Central memory CD8-positive, alpha-beta T cell (primary cell): ENCODE measurements around the gene LAG3.
"Not testable (repeated sequence)": the region's sequence is repeated elsewhere in the genome, so short reads cannot be mapped to it uniquely, and the experiment has no call there.

Experiments used
- ATAC-seq: fragments of 150-1000 bp; cut with Tn5 transposase; replicated peaks from 2 replicates; pipeline ENCODE4 v1.10.0; 2022; ENCODE audit warnings: mild to moderate bottlenecking, moderate FRiP score, moderate number of reproducible peaks; ENCODE audit not compliant: poor library complexity, severe bottlenecking; ENCODE audit errors: extremely low read depth
- DNase-seq, 2 donors: peaks; one replicate each; pipeline ENCODE4 v3.0.0; 2021; ENCODE audit warnings: low spot score in 2 of 2
- H3K27ac Mint-ChIP-seq: one replicate; pipeline ENCODE4 v1.8.0; 2022; ENCODE audit warnings: low read depth, mild to moderate bottlenecking, moderate library complexity, mixed read lengths
- H3K27me3 Mint-ChIP-seq: one replicate; pipeline ENCODE4 v1.8.0; 2022; ENCODE audit warnings: mixed read lengths
- H3K36me3 Mint-ChIP-seq: one replicate; pipeline ENCODE4 v1.8.0; 2022; ENCODE audit warnings: mild to moderate bottlenecking, moderate library complexity, mixed read lengths; ENCODE audit not compliant: insufficient read depth
- H3K4me1 Mint-ChIP-seq: one replicate; pipeline ENCODE4 v1.8.0; 2022; ENCODE audit warnings: mixed read lengths
- H3K4me3 Mint-ChIP-seq: one replicate; pipeline ENCODE4 v1.8.0; 2022; ENCODE audit warnings: mild to moderate bottlenecking, moderate library complexity, mixed read lengths
- H3K9me3 Mint-ChIP-seq: one replicate; pipeline ENCODE4 v1.8.0; 2022; ENCODE audit warnings: mixed read lengths

LAG3 gene

GRCh38 chr12:6772331-6772695 is at the start of gene LAG3:
LAG3 (plus strand) TSS chr12:6772520; CDS start chr12:6772853, 333 bp downstream.
- no peaks in the 10 kb centered on the region for H3K9me3 Mint-ChIP-seq
- H3K4me3 Mint-ChIP-seq: peak within 1 kb of the TSS; percentile 86
- DNase-seq (no peak), ATAC-seq (no peak)
- H3K27ac Mint-ChIP-seq: peak within 1 kb of the TSS; percentile 91
- H3K4me1 Mint-ChIP-seq: peaks cover 74% of the 10 kb centered on the region
- peaks cover 7% of the 10 kb centered on the region for H3K36me3 Mint-ChIP-seq
- no peaks in the 10 kb centered on the region for H3K27me3 Mint-ChIP-seq

DNA sequence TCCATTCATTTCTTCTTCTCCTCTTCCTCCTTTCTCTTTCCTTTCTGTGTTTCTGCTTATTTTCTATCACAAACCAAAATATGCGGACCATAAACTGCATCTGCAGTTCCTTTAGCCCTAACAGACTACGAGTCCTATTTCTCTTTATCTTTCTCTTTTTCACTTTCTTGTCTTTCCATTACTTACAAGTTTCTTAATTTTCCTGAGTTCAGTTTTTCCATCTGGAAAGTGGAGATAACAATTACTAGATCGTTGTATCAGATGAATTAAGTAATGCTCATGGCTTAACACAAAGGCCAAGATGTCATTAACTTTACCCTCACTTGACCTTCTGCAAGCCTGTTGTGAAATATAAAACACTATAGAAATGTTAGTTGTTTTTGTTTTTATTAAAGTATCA is 49.5 kb upstream of the LAG3 start:
- Mint-ChIP-seq H3K4me3 (no peak overlapping the region), H3K4me1 (peaks cover 20% of the 10 kb centered on the region), H3K9me3 (no peaks in the 10 kb centered on the region), H3K27ac (no peak overlapping the region), H3K27me3 (no peaks in the 10 kb centered on the region), H3K36me3 (peaks cover 17% of the 10 kb centered on the region)
- DNase-seq: no peak
- no peak for ATAC-seq

GRCh38 chr12:6723607-6724408 is 48.5 kb upstream of the LAG3 start, which contains the start of gene COPS7A:
COPS7A (plus strand) TSS chr12:6724046; CDS start chr12:6724657, 611 bp downstream.
- ATAC-seq: peak; percentile 90
- Mint-ChIP-seq H3K4me1 (peaks cover 20% of the 10 kb centered on the region), H3K27ac (peak within 1 kb of the TSS; percentile 97), H3K9me3 (no peaks in the 10 kb centered on the region), H3K27me3 (no peaks in the 10 kb centered on the region), H3K36me3 (peaks cover 20% of the 10 kb centered on the region), H3K4me3 (peak within 1 kb of the TSS; percentile 78)
- peak; percentile 90 to 93 for DNase-seq

DNA sequence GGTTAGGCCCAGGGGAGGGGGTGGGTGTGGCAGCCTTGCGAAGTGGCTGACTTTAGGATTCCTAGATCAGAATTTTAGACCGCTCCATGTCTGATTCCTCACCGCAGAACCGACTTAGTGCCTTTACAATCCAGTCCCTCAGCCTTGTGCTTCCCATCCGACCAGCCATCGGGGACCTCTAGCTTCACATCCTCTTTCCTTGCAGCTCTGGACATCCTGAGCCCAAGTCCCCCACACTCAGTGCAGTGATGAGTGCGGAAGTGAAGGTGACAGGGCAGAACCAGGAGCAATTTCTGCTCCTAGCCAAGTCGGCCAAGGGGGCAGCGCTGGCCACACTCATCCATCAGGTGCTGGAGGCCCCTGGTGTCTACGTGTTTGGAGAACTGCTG is 47.9 kb upstream of the LAG3 start:
- ATAC-seq (peak; percentile 16), DNase-seq (no peak)
- Mint-ChIP-seq H3K4me3 (peak overlapping the region; percentile 78), H3K27ac (peak overlapping the region; percentile 97), H3K9me3 (no peaks in the 10 kb centered on the region), H3K36me3 (peaks cover 23% of the 10 kb centered on the region), H3K27me3 (no peaks in the 10 kb centered on the region), H3K4me1 (peaks cover 20% of the 10 kb centered on the region)

DNA sequence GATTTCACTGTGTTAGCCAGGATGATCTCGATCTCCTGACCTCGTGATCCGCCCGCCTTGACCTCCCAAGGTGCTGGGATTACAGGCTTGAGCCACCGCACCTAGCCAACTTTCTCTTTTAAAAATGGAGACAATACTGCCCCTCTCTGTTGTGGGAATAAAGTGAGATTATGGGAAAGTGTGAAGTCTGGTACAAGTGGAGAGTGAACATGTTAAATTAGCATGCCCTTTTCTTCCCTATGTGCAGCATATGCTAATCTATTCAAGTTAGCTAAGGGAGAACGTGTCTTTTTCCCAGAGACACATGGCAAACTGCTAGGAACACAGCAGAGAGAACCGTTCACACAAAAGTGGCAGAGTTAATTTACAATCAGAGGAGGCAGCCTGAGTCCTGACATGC is 47.0 kb upstream of the LAG3 start:
- DNase-seq (no peak), ATAC-seq (no peak)
- Mint-ChIP-seq H3K4me1 (peaks cover 20% of the 10 kb centered on the region), H3K27ac (no peak overlapping the region), H3K36me3 (peaks cover 29% of the 10 kb centered on the region), H3K27me3 (no peaks in the 10 kb centered on the region), H3K4me3 (peak overlapping the region; percentile 78), H3K9me3 (no peaks in the 10 kb centered on the region)

DNA sequence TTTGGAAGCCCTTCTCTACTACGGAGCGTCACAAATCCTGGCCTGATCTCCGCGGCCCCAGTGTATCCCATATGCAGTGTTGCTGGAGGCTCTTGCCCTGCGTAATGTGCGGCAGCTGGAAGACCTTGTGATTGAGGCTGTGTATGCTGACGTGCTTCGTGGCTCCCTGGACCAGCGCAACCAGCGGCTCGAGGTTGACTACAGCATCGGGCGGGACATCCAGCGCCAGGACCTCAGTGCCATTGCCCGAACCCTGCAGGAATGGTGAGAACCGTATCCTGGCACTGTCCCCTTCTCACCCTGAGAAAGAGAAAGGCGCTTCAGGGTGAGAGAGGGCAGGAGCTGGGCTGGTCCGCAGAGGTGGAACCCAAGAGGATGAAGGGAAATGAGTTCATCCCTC is 43.1 kb upstream of the LAG3 start:
- Mint-ChIP-seq H3K27me3 (no peaks in the 10 kb centered on the region), H3K4me3 (no peak overlapping the region), H3K36me3 (peaks cover 31% of the 10 kb centered on the region), H3K9me3 (no peaks in the 10 kb centered on the region), H3K4me1 (peaks cover 12% of the 10 kb centered on the region), H3K27ac (no peak overlapping the region)
- DNase-seq (no peak), ATAC-seq (no peak)

DNA sequence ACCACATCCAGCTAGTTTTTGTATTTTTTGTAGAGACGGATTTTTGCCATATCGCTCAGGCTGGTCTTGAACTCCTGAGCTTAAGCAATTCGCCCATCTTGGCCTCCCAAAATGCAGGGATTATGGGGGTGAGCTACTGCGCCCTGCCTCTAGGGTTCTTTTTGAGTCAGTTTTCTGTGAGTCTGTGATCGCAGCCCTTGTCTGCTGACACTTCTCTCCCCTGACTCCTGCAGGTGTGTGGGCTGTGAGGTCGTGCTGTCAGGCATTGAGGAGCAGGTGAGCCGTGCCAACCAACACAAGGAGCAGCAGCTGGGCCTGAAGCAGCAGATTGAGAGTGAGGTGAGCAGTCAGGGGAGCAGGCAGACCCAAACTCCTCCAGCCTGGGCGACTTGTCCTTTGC is 42.2 kb upstream of the LAG3 start:
- Mint-ChIP-seq H3K9me3 (no peaks in the 10 kb centered on the region), H3K4me3 (no peak overlapping the region), H3K27ac (peak overlapping the region; percentile 42), H3K36me3 (peaks cover 30% of the 10 kb centered on the region), H3K27me3 (no peaks in the 10 kb centered on the region), H3K4me1 (peaks cover 6% of the 10 kb centered on the region)
- DNase-seq (no peak), ATAC-seq (no peak)

DNA sequence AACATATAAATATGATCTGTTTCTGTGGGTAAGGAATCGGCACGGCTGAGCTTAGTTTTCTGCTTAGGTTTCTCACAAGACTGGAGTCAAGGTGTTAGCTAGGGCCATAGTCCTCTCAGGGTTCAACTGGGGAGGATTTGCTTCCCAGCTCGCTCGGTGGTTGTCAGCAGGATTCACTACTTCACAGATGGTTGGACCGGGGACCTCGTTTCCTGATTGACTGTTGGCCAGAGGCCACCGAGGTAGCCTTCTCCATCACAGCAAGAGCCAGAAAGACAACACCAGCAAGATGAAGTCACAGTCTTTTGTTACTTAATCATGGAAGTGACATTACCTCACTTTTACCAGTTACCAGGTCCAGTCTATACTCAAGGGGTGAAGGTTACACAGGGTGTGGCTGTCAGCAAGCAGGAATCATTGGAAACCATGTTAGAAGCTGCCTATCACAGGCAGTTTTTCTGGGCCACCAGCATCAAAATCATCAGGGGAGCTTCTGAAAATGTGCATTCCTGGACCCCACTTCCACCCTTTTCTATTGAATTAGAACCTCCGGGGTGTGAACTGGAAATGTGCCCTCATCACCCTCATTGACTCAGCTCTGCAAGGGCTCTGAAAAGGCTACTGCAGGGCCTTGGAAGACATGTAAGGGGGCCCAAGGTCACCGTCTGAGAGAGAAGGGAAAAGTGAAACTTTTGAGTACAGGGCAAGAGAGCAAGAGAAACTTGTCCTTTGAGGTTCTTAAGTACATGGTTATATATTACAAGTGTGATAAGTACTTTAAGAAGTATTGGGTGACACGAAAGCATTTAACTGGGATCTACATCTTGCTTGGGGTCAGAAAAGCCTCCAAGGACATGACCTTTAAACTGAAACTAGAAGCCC is 37.6 kb upstream of the LAG3 start:
- Mint-ChIP-seq H3K27ac (no peak overlapping the region), H3K27me3 (no peaks in the 10 kb centered on the region), H3K36me3 (peaks cover 18% of the 10 kb centered on the region), H3K9me3 (no peaks in the 10 kb centered on the region), H3K4me1 (peaks cover 6% of the 10 kb centered on the region), H3K4me3 (no peak overlapping the region)
- DNase-seq (no peak), ATAC-seq (no peak)

- H3K36me3 Mint-ChIP-seq: peaks cover 12% of the 10 kb centered on the region
- H3K9me3 Mint-ChIP-seq: no peaks in the 10 kb centered on the region
- ATAC-seq (no peak), DNase-seq (no peak)
- no peaks in the 10 kb centered on the region for H3K27me3 Mint-ChIP-seq
- H3K27ac Mint-ChIP-seq: no peak overlapping the region
- no peak overlapping the region for H3K4me3 Mint-ChIP-seq
- H3K4me1 Mint-ChIP-seq: peaks cover 6% of the 10 kb centered on the region
Measured at GRCh38 chr12:6735448-6736191, 36.7 kb upstream of the LAG3 start.

DNA sequence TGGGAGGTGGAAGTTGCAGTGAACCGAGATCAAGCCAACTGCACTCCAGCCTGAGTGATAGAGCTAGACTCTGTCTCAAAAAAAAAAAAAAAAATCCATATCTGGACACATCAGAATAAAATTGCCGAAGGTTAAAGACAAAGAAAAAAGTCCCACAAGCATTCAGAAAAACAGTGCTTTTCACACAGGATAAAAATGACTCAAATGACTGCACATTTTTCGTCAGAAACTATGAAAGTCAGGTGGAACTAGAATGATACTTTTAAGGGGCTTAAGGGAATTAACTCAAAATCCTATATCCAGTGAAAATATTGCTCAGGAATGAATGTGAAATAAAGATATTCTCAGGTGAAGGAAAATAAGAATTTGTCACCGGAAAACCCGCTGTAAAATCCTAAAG is 35.6 kb upstream of the LAG3 start:
- Mint-ChIP-seq H3K4me1 (peaks cover 6% of the 10 kb centered on the region), H3K4me3 (no peak overlapping the region), H3K36me3 (peaks cover 7% of the 10 kb centered on the region), H3K27me3 (no peaks in the 10 kb centered on the region), H3K27ac (no peak overlapping the region), H3K9me3 (no peaks in the 10 kb centered on the region)
- DNase-seq: no peak
- no peak for ATAC-seq

GRCh38 chr12:6742080-6742479 is 30.2 kb upstream of the LAG3 start:
- ATAC-seq, H3K4me3 Mint-ChIP-seq, H3K27ac Mint-ChIP-seq, DNase-seq, H3K9me3 Mint-ChIP-seq, H3K36me3 Mint-ChIP-seq, H3K27me3 Mint-ChIP-seq, H3K4me1 Mint-ChIP-seq: not testable (repeated sequence)

- ATAC-seq: no peak
- Mint-ChIP-seq H3K4me3 (no peak overlapping the region), H3K27ac (no peak overlapping the region), H3K4me1 (peaks cover 9% of the 10 kb centered on the region), H3K9me3 (no peaks in the 10 kb centered on the region), H3K27me3 (no peaks in the 10 kb centered on the region), H3K36me3 (peaks cover 9% of the 10 kb centered on the region)
- no peak for DNase-seq
Measured at GRCh38 chr12:6742834-6743233, 29.5 kb upstream of the LAG3 start.
